ENCODE measurements around the gene TRIO.
A peak's percentile ranks its signal among the peaks of the same experiment; 100 is the strongest.

TRIO gene

DNA sequence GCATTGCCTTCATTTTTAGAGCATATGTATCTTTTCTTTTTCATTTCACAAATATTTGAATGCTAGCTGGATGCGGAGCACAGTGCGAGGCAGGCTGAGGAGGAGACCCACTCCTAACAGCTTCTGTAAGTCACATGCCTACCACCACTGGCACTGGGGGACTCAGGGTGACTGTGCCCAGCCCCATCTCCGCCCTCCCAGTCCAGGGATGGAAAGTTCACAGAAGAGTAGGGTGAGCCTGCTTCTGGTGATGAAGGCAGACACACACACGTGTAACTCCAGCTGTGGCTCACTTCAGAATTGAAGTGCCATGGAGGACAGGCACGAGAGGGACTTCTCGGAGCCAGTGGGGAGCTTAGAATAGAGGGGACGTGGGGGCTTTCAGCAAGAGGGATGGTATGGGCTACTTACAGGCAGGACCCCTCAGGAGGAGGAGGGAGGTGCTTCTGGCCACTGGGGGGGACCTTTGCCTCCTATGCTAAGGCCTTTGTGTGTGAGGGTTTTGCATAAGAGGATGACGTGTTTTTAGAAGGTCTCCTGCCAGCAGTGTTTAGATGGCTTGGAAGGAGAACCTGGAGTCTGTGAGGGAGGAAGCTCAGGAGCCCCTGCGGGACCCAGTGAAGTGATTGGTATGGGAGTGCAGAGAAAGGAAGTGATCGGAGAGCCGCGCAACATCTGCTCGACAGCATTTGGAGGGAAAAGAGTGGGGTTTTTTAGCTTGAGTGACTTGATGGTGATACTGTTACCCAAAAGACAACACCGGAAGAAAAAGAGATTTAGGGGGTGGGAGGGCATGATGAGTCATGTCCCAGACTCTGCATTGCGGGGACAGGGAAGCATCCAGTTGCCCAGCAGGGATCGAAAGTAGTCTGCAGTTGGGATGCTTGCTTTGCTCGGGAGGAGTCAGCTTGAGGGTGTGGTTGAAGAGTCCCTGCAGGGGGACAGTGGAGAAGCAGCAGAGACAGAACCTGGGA lies 274.9 kb downstream of the TRIO start:
- Histone ChIP-seq H3K4me3 (ENCODE audit: low read length in 2 of 2) (no peak overlapping the region), H3K18ac (ENCODE audit: low read length) (peak overlapping the region; percentile 54), H3K9ac (ENCODE audit: low read depth, low read length, poor library complexity) (no peak overlapping the region), H2BK12ac (ENCODE audit: low read length) (no peak overlapping the region), H3K4me1 (ENCODE audit: control insufficient read depth in 2 of 2, insufficient read depth in 1 of 2, low read depth in 1 of 2, low read length in 2 of 2) (peaks cover 1 to 25% of the 10 kb centered on the region in 2 donors), H3K4ac (ENCODE audit: low read length) (no peak overlapping the region), H2AFZ (ENCODE audit: low read length) (no peak overlapping the region), H3K36me3 (replicated peaks in 1 of 2; ENCODE audit: control insufficient read depth in 2 of 2, insufficient read depth in 2 of 2, low read length in 2 of 2) (peaks cover 23 to 95% of the 10 kb centered on the region in 2 donors), H4K91ac (ENCODE audit: low read depth, low read length, poor library complexity) (no peak overlapping the region), H3K9me3 (replicated peaks in 1 of 2; ENCODE audit: control insufficient read depth in 2 of 2, insufficient read depth in 1 of 2, low read depth in 1 of 2, low read length in 2 of 2) (no peaks in the 10 kb centered on the region), H3K14ac (ENCODE audit: low read length) (no peak overlapping the region), H4K8ac (ENCODE audit: low read depth, low read length) (no peak overlapping the region), H3K23ac (ENCODE audit: low read depth, low read length, poor library complexity) (no peak overlapping the region), H3K27me3 (ENCODE audit: control insufficient read depth in 3 of 3, insufficient read depth in 3 of 3, low read depth in 1 of 3, low read length in 3 of 3) (no peaks in the 10 kb centered on the region), H2BK15ac (ENCODE audit: low read length) (no peak overlapping the region), H2BK5ac (ENCODE audit: low read length) (no peak overlapping the region), H3K4me2 (ENCODE audit: insufficient read depth, low read length, poor library complexity, severe bottlenecking) (no peak overlapping the region), H3K27ac (replicated peaks; ENCODE audit: low read length) (no peak overlapping the region), H2BK120ac (ENCODE audit: low read depth, low read length) (no peak overlapping the region), H2AK5ac (ENCODE audit: low read depth, low read length) (no peak overlapping the region), H3K79me1 (ENCODE audit: low read depth, low read length) (no peaks in the 10 kb centered on the region)
- no peak for DNase-seq (ENCODE audit: low spot score)
- no CpG with 5 or more reads among the region's 17 CpGs for WGBS, 2 donors (ENCODE audit: extremely low coverage in 2 of 2, insufficient read length in 2 of 2, insufficient replicate concordance in 1 of 2)

DNA sequence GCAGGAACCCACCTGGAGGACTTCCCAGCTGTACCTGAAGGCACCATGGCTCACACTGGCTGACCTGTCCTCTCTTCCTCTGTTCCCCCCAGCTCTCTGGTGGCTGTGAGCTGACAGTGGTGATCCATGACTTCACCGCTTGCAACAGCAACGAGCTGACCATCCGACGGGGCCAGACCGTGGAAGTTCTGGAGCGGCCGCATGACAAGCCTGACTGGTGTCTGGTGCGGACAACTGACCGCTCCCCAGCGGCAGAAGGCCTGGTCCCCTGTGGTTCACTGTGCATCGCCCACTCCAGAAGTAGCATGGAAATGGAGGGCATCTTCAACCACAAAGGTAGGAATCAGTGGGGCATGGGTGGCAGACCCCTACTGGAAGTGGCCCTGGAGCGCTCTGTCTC lies 276.5 kb downstream of the TRIO start:
- H3K4me3 ChIP-seq (ENCODE audit: low read length in 2 of 2), result no peak overlapping the region
- no peak overlapping the region for H2BK5ac ChIP-seq (ENCODE audit: low read length)
- no peak overlapping the region for H3K18ac ChIP-seq (ENCODE audit: low read length)
- H2AK5ac ChIP-seq (ENCODE audit: low read depth, low read length), result no peak overlapping the region
- H3K9me3 ChIP-seq (replicated peaks in 1 of 2; ENCODE audit: control insufficient read depth in 2 of 2, insufficient read depth in 1 of 2, low read depth in 1 of 2, low read length in 2 of 2), result no peaks in the 10 kb centered on the region
- H2BK120ac ChIP-seq (ENCODE audit: low read depth, low read length), result no peak overlapping the region
- H3K14ac ChIP-seq (ENCODE audit: low read length), result no peak overlapping the region
- no peak overlapping the region for H2BK15ac ChIP-seq (ENCODE audit: low read length)
- no peak overlapping the region for H3K4ac ChIP-seq (ENCODE audit: low read length)
- WGBS, 2 donors (ENCODE audit: extremely low coverage in 2 of 2, insufficient read length in 2 of 2, insufficient replicate concordance in 1 of 2), result no CpG with 5 or more reads among the region's 12 CpGs
- H3K36me3 ChIP-seq (replicated peaks in 1 of 2; ENCODE audit: control insufficient read depth in 2 of 2, insufficient read depth in 2 of 2, low read length in 2 of 2), result peaks cover 22 to 92% of the 10 kb centered on the region in 2 donors
- no peak overlapping the region for H3K9ac ChIP-seq (ENCODE audit: low read depth, low read length, poor library complexity)
- no peak overlapping the region for H4K8ac ChIP-seq (ENCODE audit: low read depth, low read length)
- H3K27ac ChIP-seq (replicated peaks; ENCODE audit: low read length), result no peak overlapping the region
- no peak overlapping the region for H2AFZ ChIP-seq (ENCODE audit: low read length)
- H3K4me2 ChIP-seq (ENCODE audit: insufficient read depth, low read length, poor library complexity, severe bottlenecking), result no peak overlapping the region
- no peak for DNase-seq (ENCODE audit: low spot score)
- no peaks in the 10 kb centered on the region for H3K27me3 ChIP-seq (ENCODE audit: control insufficient read depth in 3 of 3, insufficient read depth in 3 of 3, low read depth in 1 of 3, low read length in 3 of 3)
- peaks cover 1 to 30% of the 10 kb centered on the region in 2 donors for H3K4me1 ChIP-seq (ENCODE audit: control insufficient read depth in 2 of 2, insufficient read depth in 1 of 2, low read depth in 1 of 2, low read length in 2 of 2)
- no peaks in the 10 kb centered on the region for H3K79me1 ChIP-seq (ENCODE audit: low read depth, low read length)
- H2BK12ac ChIP-seq (ENCODE audit: low read length), result no peak overlapping the region
- no peak overlapping the region for H4K91ac ChIP-seq (ENCODE audit: low read depth, low read length, poor library complexity)
- H3K23ac ChIP-seq (ENCODE audit: low read depth, low read length, poor library complexity), result peak overlapping the region; percentile 2

DNA sequence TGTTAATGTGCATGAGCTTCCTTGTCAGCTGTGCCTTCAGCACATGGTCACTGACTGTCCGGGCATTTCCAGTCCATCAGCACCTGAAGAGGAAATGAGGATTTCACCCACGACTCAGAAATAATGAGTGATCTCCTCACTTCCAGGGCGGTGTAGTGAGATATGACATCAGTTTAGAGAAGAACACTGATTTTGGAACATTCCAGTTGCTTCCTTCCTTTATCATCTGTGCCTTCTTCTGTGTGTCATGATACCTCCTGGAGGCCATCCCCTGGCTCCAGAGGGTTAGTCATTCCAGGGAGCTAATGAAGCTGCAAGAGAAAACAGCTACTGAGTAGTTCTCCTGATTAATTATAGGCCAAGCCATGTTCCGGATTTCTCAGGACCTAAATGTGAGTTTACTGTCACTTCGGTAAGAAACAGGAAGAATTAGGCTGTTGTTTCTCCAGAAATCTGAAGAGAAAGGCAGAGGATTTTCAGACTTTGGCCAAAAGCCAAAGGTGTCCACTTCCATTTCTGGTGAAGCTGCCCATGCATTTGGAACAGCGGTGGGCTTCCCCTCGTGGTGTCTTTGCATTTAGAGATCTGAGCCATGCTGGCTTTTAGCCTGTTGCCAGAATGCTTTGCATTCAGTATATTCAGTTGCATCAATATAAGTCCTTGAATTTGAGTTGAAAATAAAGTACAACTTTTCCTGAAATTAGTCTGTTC lies 277.1 kb downstream of the TRIO start:
- Histone ChIP-seq H3K9me3 (replicated peaks in 1 of 2; ENCODE audit: control insufficient read depth in 2 of 2, insufficient read depth in 1 of 2, low read depth in 1 of 2, low read length in 2 of 2) (no peaks in the 10 kb centered on the region), H3K4me1 (ENCODE audit: control insufficient read depth in 2 of 2, insufficient read depth in 1 of 2, low read depth in 1 of 2, low read length in 2 of 2) (peaks cover 1 to 29% of the 10 kb centered on the region in 2 donors), H2BK5ac (ENCODE audit: low read length) (no peak overlapping the region)

DNA sequence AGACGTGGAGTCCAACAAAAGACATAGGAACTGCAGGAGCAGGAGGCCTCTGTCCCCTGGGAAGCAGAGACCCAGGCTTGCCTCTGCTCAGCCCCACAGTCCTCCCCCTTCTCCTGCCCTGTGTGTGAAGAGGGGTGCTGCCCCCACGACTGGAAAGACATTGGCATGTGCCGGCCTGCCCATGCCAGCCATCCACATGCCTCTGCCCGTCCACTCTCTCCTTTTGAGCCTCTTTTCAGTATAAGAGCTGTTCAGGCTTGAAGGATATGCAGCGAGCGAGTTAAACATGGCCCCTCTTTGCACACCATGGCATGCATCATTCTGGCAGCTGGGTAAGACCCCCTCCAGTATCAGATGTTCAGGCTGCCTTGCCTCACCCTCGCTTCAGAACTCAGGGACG lies 278.7 kb downstream of the TRIO start:
- Histone ChIP-seq H3K79me1 (ENCODE audit: low read depth, low read length) (no peaks in the 10 kb centered on the region), H2BK12ac (ENCODE audit: low read length) (no peak overlapping the region), H3K18ac (ENCODE audit: low read length) (peak overlapping the region; percentile 42), H4K8ac (ENCODE audit: low read depth, low read length) (no peak overlapping the region), H2BK120ac (ENCODE audit: low read depth, low read length) (no peak overlapping the region), H3K4ac (ENCODE audit: low read length) (no peak overlapping the region), H3K9me3 (replicated peaks in 1 of 2; ENCODE audit: control insufficient read depth in 2 of 2, insufficient read depth in 1 of 2, low read depth in 1 of 2, low read length in 2 of 2) (no peaks in the 10 kb centered on the region), H3K4me3 (ENCODE audit: low read length in 2 of 2) (no peak overlapping the region), H3K27ac (replicated peaks; ENCODE audit: low read length) (no peak overlapping the region), H3K14ac (ENCODE audit: low read length) (no peak overlapping the region), H3K4me2 (ENCODE audit: insufficient read depth, low read length, poor library complexity, severe bottlenecking) (no peak overlapping the region), H2BK15ac (ENCODE audit: low read length) (no peak overlapping the region), H3K36me3 (replicated peaks in 1 of 2; ENCODE audit: control insufficient read depth in 2 of 2, insufficient read depth in 2 of 2, low read length in 2 of 2) (peaks cover 18 to 97% of the 10 kb centered on the region in 2 donors), H2AK5ac (ENCODE audit: low read depth, low read length) (no peak overlapping the region), H3K23ac (ENCODE audit: low read depth, low read length, poor library complexity) (no peak overlapping the region), H3K27me3 (ENCODE audit: control insufficient read depth in 3 of 3, insufficient read depth in 3 of 3, low read depth in 1 of 3, low read length in 3 of 3) (no peaks in the 10 kb centered on the region), H3K9ac (ENCODE audit: low read depth, low read length, poor library complexity) (no peak overlapping the region), H4K91ac (ENCODE audit: low read depth, low read length, poor library complexity) (no peak overlapping the region), H2BK5ac (ENCODE audit: low read length) (no peak overlapping the region), H2AFZ (ENCODE audit: low read length) (no peak overlapping the region), H3K4me1 (ENCODE audit: control insufficient read depth in 2 of 2, insufficient read depth in 1 of 2, low read depth in 1 of 2, low read length in 2 of 2) (peaks cover 1 to 34% of the 10 kb centered on the region in 2 donors)
- no CpG with 5 or more reads among the region's 8 CpGs for WGBS, 2 donors (ENCODE audit: extremely low coverage in 2 of 2, insufficient read length in 2 of 2, insufficient replicate concordance in 1 of 2)
- DNase-seq (ENCODE audit: low spot score), result no peak

More for the DNA sequence above, 277.1 kb downstream of the TRIO start:
- no peak overlapping the region for H2BK12ac ChIP-seq (ENCODE audit: low read length)
- no peak overlapping the region for H2BK120ac ChIP-seq (ENCODE audit: low read depth, low read length)
- no peak overlapping the region for H3K18ac ChIP-seq (ENCODE audit: low read length)
- no peak overlapping the region for H3K4me3 ChIP-seq (ENCODE audit: low read length in 2 of 2)
- no peak for DNase-seq (ENCODE audit: low spot score)
- no peak overlapping the region for H2AK5ac ChIP-seq (ENCODE audit: low read depth, low read length)
- no CpG with 5 or more reads among the region's 7 CpGs for WGBS, 2 donors (ENCODE audit: extremely low coverage in 2 of 2, insufficient read length in 2 of 2, insufficient replicate concordance in 1 of 2)
- no peak overlapping the region for H2BK15ac ChIP-seq (ENCODE audit: low read length)
- H4K8ac ChIP-seq (ENCODE audit: low read depth, low read length), result no peak overlapping the region
- peaks cover 20 to 92% of the 10 kb centered on the region in 2 donors for H3K36me3 ChIP-seq (replicated peaks in 1 of 2; ENCODE audit: control insufficient read depth in 2 of 2, insufficient read depth in 2 of 2, low read length in 2 of 2)
- no peak overlapping the region for H4K91ac ChIP-seq (ENCODE audit: low read depth, low read length, poor library complexity)
- no peaks in the 10 kb centered on the region for H3K79me1 ChIP-seq (ENCODE audit: low read depth, low read length)
- no peak overlapping the region for H3K9ac ChIP-seq (ENCODE audit: low read depth, low read length, poor library complexity)
- H2AFZ ChIP-seq (ENCODE audit: low read length), result no peak overlapping the region
- no peak overlapping the region for H3K23ac ChIP-seq (ENCODE audit: low read depth, low read length, poor library complexity)
- no peak overlapping the region for H3K14ac ChIP-seq (ENCODE audit: low read length)
- no peak overlapping the region for H3K4ac ChIP-seq (ENCODE audit: low read length)
- no peaks in the 10 kb centered on the region for H3K27me3 ChIP-seq (ENCODE audit: control insufficient read depth in 3 of 3, insufficient read depth in 3 of 3, low read depth in 1 of 3, low read length in 3 of 3)
- no peak overlapping the region for H3K4me2 ChIP-seq (ENCODE audit: insufficient read depth, low read length, poor library complexity, severe bottlenecking)
- no peak overlapping the region for H3K27ac ChIP-seq (replicated peaks; ENCODE audit: low read length)

Data from neuronal stem cell (in vitro differentiated cells).